ENCODE data around the gene FOXM1.

The FOXM1 gene

GRCh38 chr12:2835691-2836403, 41.1 kb downstream of the FOXM1 start:
- DNase-seq = no peak

GRCh38 chr12:2834581-2835491, 42.1 kb downstream of the FOXM1 start, which contains the start of gene NRIP2:
TSS of gene NRIP2 (minus strand) at chr12:2835035. CDS start at chr12:2834983, 52 bp downstream.
- no peak for DNase-seq

- no peak for DNase-seq
These were observed 43.2 kb downstream of the FOXM1 start for GRCh38 chr12:2833810-2834209.

GRCh38 chr12:2833327-2833726, 43.6 kb downstream of the FOXM1 start:
- DNase-seq = no peak

GRCh38 chr12:2832550-2833127, 44.3 kb downstream of the FOXM1 start:
- DNase-seq = no peak

- no peak for DNase-seq
These were observed 47.7 kb downstream of the FOXM1 start for GRCh38 chr12:2829275-2829674.

- DNase-seq = no peak
These were observed 50.1 kb downstream of the FOXM1 start for GRCh38 chr12:2826721-2827515.

- no peak for DNase-seq
These were observed 50.9 kb downstream of the FOXM1 start for GRCh38 chr12:2826036-2826435.

GRCh38 chr12:2825132-2825531, 51.8 kb downstream of the FOXM1 start:
- DNase-seq = no peak

- DNase-seq = no peak
These were observed 52.4 kb downstream of the FOXM1 start for GRCh38 chr12:2824541-2824940.

- no peak for DNase-seq
These were observed 53.5 kb downstream of the FOXM1 start for GRCh38 chr12:2823483-2823882.

- no peak for DNase-seq
These were observed 56.5 kb downstream of the FOXM1 start for GRCh38 chr12:2820432-2820831.

GRCh38 chr12:2819810-2820209, 57.2 kb downstream of the FOXM1 start:
- no peak for DNase-seq

- DNase-seq = peak; percentile 94
These were observed 63.5 kb downstream of the FOXM1 start for GRCh38 chr12:2813214-2814185.

GRCh38 chr12:2812290-2813213, 64.4 kb downstream of the FOXM1 start, which contains the start of gene ITFG2:
TSS of gene ITFG2 (plus strand) at chr12:2812668. CDS start at chr12:2812761, 93 bp downstream.
- DNase-seq = peak; percentile 100

- DNase-seq = no peak
These were observed 65.2 kb downstream of the FOXM1 start for GRCh38 chr12:2811801-2812200.
